H9 (cell line): ENCODE data around the gene CDH23. TPM values are rescaled to one million over a fixed set of nuclear protein-coding genes. Genes with fewer than 3 reads are reported as not detected.

ENCODE experiments used
- DNase-seq: peaks from one replicate; pipeline ENCODE4 v3.0.0-alpha.2; 2017
- H2AFZ ChIP-seq: one replicate; pipeline ENCODE4 v1.6.1; 2013; ENCODE audit warnings: mild to moderate bottlenecking, low read length, control low read depth, moderate library complexity
- H2AK5ac ChIP-seq: 2 replicates; pipeline ENCODE4 v1.6.1; 2013; ENCODE audit warnings: low read length, control low read depth, mixed read lengths; ENCODE audit not compliant: insufficient read length
- H2BK120ac ChIP-seq: one replicate; pipeline ENCODE4 v1.6.1; 2013; ENCODE audit warnings: low read depth, mild to moderate bottlenecking, low read length, control low read depth, inconsistent platforms; ENCODE audit not compliant: poor library complexity, severe bottlenecking
- H2BK12ac ChIP-seq: 2 replicates; pipeline ENCODE4 v1.6.1; 2013; ENCODE audit warnings: low read length, control low read depth, mixed read lengths, low read depth; ENCODE audit not compliant: insufficient read length
- H2BK15ac ChIP-seq: 2 replicates; pipeline ENCODE4 v1.6.1; 2013; ENCODE audit warnings: low read depth, low read length, control low read depth
- H2BK20ac ChIP-seq: one replicate; pipeline ENCODE4 v1.6.1; 2013; ENCODE audit warnings: low read depth, mild to moderate bottlenecking, low read length, control low read depth, inconsistent platforms; ENCODE audit not compliant: poor library complexity, severe bottlenecking
- H2BK5ac ChIP-seq: 2 replicates; pipeline ENCODE4 v1.6.1; 2013; ENCODE audit warnings: low read length, control low read depth, mixed read lengths; ENCODE audit not compliant: insufficient read length
- H3K14ac ChIP-seq: 2 replicates; pipeline ENCODE4 v1.6.1; 2013; ENCODE audit warnings: low read length, control low read depth; ENCODE audit not compliant: insufficient read depth
- H3K18ac ChIP-seq: 2 replicates; pipeline ENCODE4 v1.6.1; 2013; ENCODE audit warnings: low read depth, mild to moderate bottlenecking, mixed read lengths, low read length, control low read depth; ENCODE audit not compliant: insufficient read length
- H3K23ac ChIP-seq: 2 replicates; pipeline ENCODE4 v1.6.1; 2013; ENCODE audit warnings: low read length, control low read depth, mixed read lengths, low read depth; ENCODE audit not compliant: insufficient read length
- H3K23me2 ChIP-seq: 2 replicates; pipeline ENCODE4 v1.6.1; 2013; ENCODE audit warnings: low read depth, mild to moderate bottlenecking, mixed read lengths, low read length, control low read depth; ENCODE audit not compliant: insufficient read length, poor library complexity, severe bottlenecking
- H3K27ac ChIP-seq: 2 replicates; pipeline ENCODE4 v1.5.1; 2013; ENCODE audit warnings: low read length, control low read depth, mixed read lengths, low read depth; ENCODE audit not compliant: insufficient read length
- H3K27me3 ChIP-seq: 2 replicates; pipeline ENCODE4 v1.6.1; 2013; ENCODE audit warnings: low read length, control low read depth, inconsistent platforms; ENCODE audit not compliant: insufficient read depth
- H3K4ac ChIP-seq: 2 replicates; pipeline ENCODE4 v1.6.1; 2013; ENCODE audit warnings: low read depth, mild to moderate bottlenecking, control low read depth, inconsistent platforms, low read length, moderate library complexity
- H3K4me1 ChIP-seq: 2 replicates; pipeline ENCODE4 v1.6.1; 2013; ENCODE audit warnings: low read length, control low read depth, inconsistent platforms; ENCODE audit not compliant: insufficient read depth
- H3K4me2 ChIP-seq: 2 replicates; pipeline ENCODE4 v1.6.1; 2013; ENCODE audit warnings: low read length, control low read depth, mixed read lengths; ENCODE audit not compliant: insufficient read length, insufficient read depth
- H3K56ac ChIP-seq: 2 replicates; pipeline ENCODE4 v1.6.1; 2013; ENCODE audit warnings: low read depth, mild to moderate bottlenecking, mixed read lengths, low read length, control low read depth; ENCODE audit not compliant: insufficient read length
- H3K79me1 ChIP-seq: 2 replicates; pipeline ENCODE4 v1.6.1; 2013; ENCODE audit warnings: low read depth, mild to moderate bottlenecking, moderate library complexity, low read length, control low read depth, inconsistent platforms; ENCODE audit not compliant: insufficient read depth, poor library complexity, severe bottlenecking
- H3K79me2 ChIP-seq: 2 replicates; pipeline ENCODE4 v1.6.1; 2013; ENCODE audit warnings: low read length, control low read depth, inconsistent platforms; ENCODE audit not compliant: insufficient read depth
- H3K9ac ChIP-seq: 2 replicates; pipeline ENCODE4 v1.6.1; 2013; ENCODE audit warnings: low read length, control low read depth, mixed read lengths; ENCODE audit not compliant: insufficient read length; ENCODE audit errors: extremely low read depth
- H3K9me3 ChIP-seq: one replicate; pipeline ENCODE4 v1.6.1; 2013; ENCODE audit warnings: low read depth, low read length, inconsistent platforms; ENCODE audit not compliant: control insufficient read depth
- H3T11ph ChIP-seq: one replicate; pipeline ENCODE4 v1.6.1; 2013; ENCODE audit warnings: mild to moderate bottlenecking, low read length, control low read depth, inconsistent platforms
- H4K20me1 ChIP-seq: one replicate; pipeline ENCODE4 v1.6.1; 2013; ENCODE audit not compliant: control insufficient read depth, insufficient read length, insufficient read depth
- H4K5ac ChIP-seq: 2 replicates; pipeline ENCODE4 v1.6.1; 2013; ENCODE audit warnings: low read depth, mild to moderate bottlenecking, mixed read lengths, low read length, control low read depth; ENCODE audit not compliant: insufficient read length
- H4K8ac ChIP-seq: replicated peaks from 2 replicates; pipeline ENCODE4 v1.6.1; 2013; ENCODE audit warnings: low read length, control low read depth, mixed read lengths, low read depth; ENCODE audit not compliant: insufficient read length
- H4K91ac ChIP-seq: 2 replicates; pipeline ENCODE4 v1.6.1; 2013; ENCODE audit warnings: low read depth, mild to moderate bottlenecking, moderate library complexity, mixed read lengths, low read length, control low read depth; ENCODE audit not compliant: insufficient read length
- H3K27ac Mint-ChIP-seq, 3 experiments: 2 replicates in 2 of 3; 3 replicates in 1 of 3; pipeline ENCODE4 v1.8.0; 2020 to 2021; ENCODE audit warnings: mixed read lengths in 3 of 3, mild to moderate bottlenecking in 1 of 3, moderate library complexity in 1 of 3
- H3K27me3 Mint-ChIP-seq: 2 replicates; pipeline ENCODE4 v1.8.0; 2021; ENCODE audit warnings: low read depth, mild to moderate bottlenecking, moderate library complexity, mixed read lengths
- H3K36me3 Mint-ChIP-seq, 3 experiments: 2 replicates in 2 of 3; 3 replicates in 1 of 3; pipeline ENCODE4 v1.8.0; 2020 to 2021; ENCODE audit warnings: low read depth in 3 of 3, mixed read lengths in 3 of 3; ENCODE audit not compliant: insufficient read depth in 1 of 3
- H3K4me1 Mint-ChIP-seq, 2 experiments: 2 replicates each; pipeline ENCODE4 v1.8.0; 2020; ENCODE audit warnings: mixed read lengths in 2 of 2
- H3K4me3 Mint-ChIP-seq, 2 experiments: 2 replicates in 1 of 2; 3 replicates in 1 of 2; pipeline ENCODE4 v1.8.0; 2020 to 2021; ENCODE audit warnings: mild to moderate bottlenecking in 2 of 2, mixed read lengths in 2 of 2, moderate library complexity in 1 of 2
- H3K9me3 Mint-ChIP-seq, 2 experiments: 2 replicates in 1 of 2; 3 replicates in 1 of 2; pipeline ENCODE4 v1.8.0; 2020; ENCODE audit warnings: mild to moderate bottlenecking in 2 of 2, mixed read lengths in 2 of 2, moderate library complexity in 1 of 2
- CTCF ChIP-seq: fragments of 200-600 bp; sonication (generic); conservative IDR thresholded peaks from 3 replicates; pipeline ENCODE4 v1.8.0; 2021; ENCODE audit warnings: antibody characterized with exemption, mild to moderate bottlenecking
- WGBS: extraction: QIAGEN DNeasy Blood & Tissue Kit; methylation state at CpG from one replicate; pipeline ENCODE4 v1.1.7; 2013; ENCODE audit warnings: missing lambda C conversion rate, low lambda C conversion rate, mixed read lengths; ENCODE audit not compliant: insufficient read length; ENCODE audit errors: extremely low coverage; 5-methylcytosine and 5-hydroxymethylcytosine counted together
- total RNA-seq: library from RNA; stranded (reverse); gene quantifications from 2 replicates; pipeline ENCODE4 v1.2.1, GENCODE V29; 2021

Gene CDH23
- total RNA-seq, 1 experiment from 2014 or later: 2.1 TPM

GRCh38 chr10:71389768-71390460 lies 6.8 kb upstream of the CDH23 start:
- Histone ChIP-seq H3K9ac (no peak overlapping the region), H3K4ac (no peak overlapping the region), H2AK5ac (no peak overlapping the region), H4K91ac (no peak overlapping the region), H3K4me2 (no peak overlapping the region), H3K23ac (no peak overlapping the region), H3K27ac (no peak overlapping the region), H3K9me3 (no peaks in the 10 kb centered on the region), H3K23me2 (no peaks in the 10 kb centered on the region), H3K4me1 (no peaks in the 10 kb centered on the region), H2BK20ac (no peak overlapping the region), H2BK15ac (no peak overlapping the region), H2BK5ac (no peak overlapping the region), H4K5ac (no peak overlapping the region), H3K79me2 (no peaks in the 10 kb centered on the region), H3K56ac (no peak overlapping the region), H4K20me1 (no peaks in the 10 kb centered on the region), H4K8ac (no peak overlapping the region), H2AFZ (no peak overlapping the region), H2BK12ac (no peak overlapping the region), H3K27me3 (no peaks in the 10 kb centered on the region), H2BK120ac (no peak overlapping the region), H3K18ac (no peak overlapping the region), H3K79me1 (no peaks in the 10 kb centered on the region), H3K14ac (no peak overlapping the region), H3T11ph (no peak overlapping the region)
- no peak overlapping the region for H3K4me3 Mint-ChIP-seq
- DNase-seq: no peak
- WGBS: no CpG with 5 or more reads among the region's 14 CpGs
- H3K9me3 Mint-ChIP-seq: no peaks in the 10 kb centered on the region
- no peak overlapping the region for H3K27ac Mint-ChIP-seq
- H3K27me3 Mint-ChIP-seq: peaks cover 59% of the 10 kb centered on the region
- no peaks in the 10 kb centered on the region for H3K36me3 Mint-ChIP-seq
- H3K4me1 Mint-ChIP-seq: peaks cover 5 to 9% of the 10 kb centered on the region in 2 experiments
- no peak for TF ChIP-seq CTCF
